Islet precursor cell (in vitro differentiated cells): ENCODE data around the gene SMIM20.
"Not testable (repeated sequence)": the region's sequence is repeated elsewhere in the genome, so short reads cannot be mapped to it uniquely, and the experiment has no call there.

Experiments
- DNase-seq: peaks from one replicate; pipeline ENCODE4 v3.0.0-alpha.2; 2018

SMIM20 gene

GRCh38 chr4:25913851-25914669, at the start of gene SMIM20:
Gene SMIM20 (plus strand): TSS chr4:25914220. CDS start chr4:25914314, 94 bp downstream.
- peak; percentile 96 for DNase-seq

GRCh38 chr4:25865586-25865985, 48.4 kb upstream of the SMIM20 start:
- DNase-seq = peak; percentile 84

GRCh38 chr4:25866401-25866800, 47.6 kb upstream of the SMIM20 start:
- not testable (repeated sequence) for DNase-seq

- DNase-seq = no peak
These were observed 46.2 kb upstream of the SMIM20 start for GRCh38 chr4:25867781-25868294.

GRCh38 chr4:25870081-25870480, 43.9 kb upstream of the SMIM20 start:
- DNase-seq = no peak

GRCh38 chr4:25872851-25873631, 41.0 kb upstream of the SMIM20 start:
- no peak for DNase-seq

- DNase-seq = no peak
These were observed 40.3 kb upstream of the SMIM20 start for GRCh38 chr4:25873632-25874129.

GRCh38 chr4:25874655-25875054, 39.4 kb upstream of the SMIM20 start:
- DNase-seq = no peak

GRCh38 chr4:25875281-25875745, 38.7 kb upstream of the SMIM20 start:
- no peak for DNase-seq

GRCh38 chr4:25878676-25879075, 35.3 kb upstream of the SMIM20 start:
- no peak for DNase-seq

- DNase-seq = no peak
These were observed 34.9 kb upstream of the SMIM20 start for GRCh38 chr4:25879091-25879584.

GRCh38 chr4:25879587-25879986, 34.4 kb upstream of the SMIM20 start:
- no peak for DNase-seq

- DNase-seq = no peak
These were observed 33.9 kb upstream of the SMIM20 start for GRCh38 chr4:25879991-25880651.

- DNase-seq = no peak
These were observed 32.8 kb upstream of the SMIM20 start for GRCh38 chr4:25881193-25881592.

GRCh38 chr4:25882226-25882625, 31.8 kb upstream of the SMIM20 start:
- DNase-seq = no peak

GRCh38 chr4:25883565-25883964, 30.5 kb upstream of the SMIM20 start:
- DNase-seq = no peak

GRCh38 chr4:25884031-25884782, 29.8 kb upstream of the SMIM20 start:
- DNase-seq = no peak

GRCh38 chr4:25888781-25889180, 25.2 kb upstream of the SMIM20 start:
- no peak for DNase-seq

- no peak for DNase-seq
These were observed 24.2 kb upstream of the SMIM20 start for GRCh38 chr4:25889589-25890503.

GRCh38 chr4:25890571-25891485, 23.2 kb upstream of the SMIM20 start:
- DNase-seq = no peak
